Fibroblast of lung (primary cell): ENCODE measurements around the gene DOK6.

Experiments
- CTCF ChIP-seq, 2 donors: IDR thresholded peaks in 1 of 2; conservative IDR thresholded peaks in 1 of 2; 1 replicate in 1 of 2; 2 replicates in 1 of 2; pipeline ENCODE4 v1.5.1; 2011 to 2012; ENCODE audit warnings: low read length in 2 of 2, control low read depth in 1 of 2, inconsistent platforms in 1 of 2, low read depth in 1 of 2, mild to moderate bottlenecking in 1 of 2
- EZH2 ChIP-seq: IDR thresholded peaks from 2 replicates; pipeline ENCODE4 v1.5.1; 2012; ENCODE audit warnings: low read length, control low read depth, mild to moderate bottlenecking; ENCODE audit errors: missing control alignments

GRCh38 chr18:69683176-69683575 is 282.5 kb downstream of the DOK6 start:
- TF ChIP-seq CTCF (conservative IDR thresholded peaks at IDR 0.05 in 1 of 2, IDR thresholded peaks at IDR 0.05 in 1 of 2; ENCODE audit: low read depth in 1 of 2, low read length in 2 of 2) (no peak), EZH2 (no peak)
